Dedifferentiated amniotic fluid mesenchymal stem cell (primary cell): ENCODE results near the gene PHF23.

Source experiments
- DNase-seq: peaks from one replicate; pipeline ENCODE4 v3.0.0-alpha.2; 2016; ENCODE audit errors: extremely low spot score

Gene PHF23

DNA sequence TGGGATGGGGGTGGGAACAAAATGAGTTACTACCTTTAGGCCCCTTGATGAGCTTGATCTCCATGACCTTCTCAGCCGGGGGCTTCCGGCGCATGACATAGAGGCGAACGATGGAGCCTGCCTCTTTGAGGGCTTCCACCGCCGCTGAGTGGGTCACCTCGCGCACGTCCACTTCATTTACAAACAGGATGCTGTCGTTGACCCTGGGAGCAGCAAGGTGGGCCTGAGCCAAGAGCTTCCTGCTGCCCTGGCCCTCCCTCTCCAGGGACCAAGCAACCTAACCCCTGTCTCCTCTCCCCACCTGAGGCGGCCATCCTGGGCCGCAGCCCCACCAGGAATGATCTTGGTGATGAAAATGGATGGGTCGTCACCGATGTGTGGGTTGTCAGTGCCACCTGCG, 35.9 kb downstream of the PHF23 start:
- no peak for DNase-seq

- DNase-seq: no peak
Observed at GRCh38 chr17:7196651-7197401, 42.4 kb downstream of the PHF23 start.

- no peak for DNase-seq
Observed at GRCh38 chr17:7195971-7196370, 43.3 kb downstream of the PHF23 start.

- DNase-seq: no peak
Observed at GRCh38 chr17:7192271-7192937, 46.9 kb downstream of the PHF23 start.

DNA sequence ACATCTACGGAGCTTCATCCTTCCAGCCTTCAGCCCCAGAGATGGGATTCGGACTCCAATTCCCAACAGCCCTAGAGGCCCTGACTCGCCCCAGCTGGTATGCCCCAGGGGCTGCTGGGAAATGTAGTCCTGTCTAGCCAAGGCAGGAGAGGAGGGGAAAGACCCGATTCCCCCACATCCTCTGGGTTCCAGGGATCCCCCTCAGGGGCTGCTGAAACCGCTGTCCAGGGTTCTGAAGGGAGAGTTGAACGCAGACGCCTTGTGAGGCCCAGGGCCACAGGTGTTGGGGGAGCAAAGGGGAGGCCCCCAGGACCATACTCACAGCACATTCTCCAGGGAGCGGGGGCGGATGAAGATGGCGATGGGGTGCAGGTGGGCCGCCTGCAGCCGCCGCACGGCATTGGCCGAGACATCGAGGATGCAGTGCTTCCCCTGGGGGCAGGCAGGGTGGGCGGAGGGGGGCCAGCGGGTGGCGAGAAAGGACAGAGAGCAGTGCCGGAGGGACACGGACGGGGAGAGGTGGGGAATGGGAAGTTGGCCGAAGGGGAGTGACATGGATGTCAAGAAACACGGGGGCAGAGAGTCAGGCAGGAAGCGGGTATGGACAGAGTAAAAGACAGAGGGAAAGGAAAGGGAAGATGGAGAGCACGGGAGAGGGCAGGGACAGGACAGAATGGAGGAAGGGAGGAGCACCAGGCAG, 47.5 kb downstream of the PHF23 start:
- no peak for DNase-seq

GRCh38 chr17:7191069-7191468, 48.2 kb downstream of the PHF23 start:
- no peak for DNase-seq

- no peak for DNase-seq
Observed at GRCh38 chr17:7190276-7190917, 48.9 kb downstream of the PHF23 start.

DNA sequence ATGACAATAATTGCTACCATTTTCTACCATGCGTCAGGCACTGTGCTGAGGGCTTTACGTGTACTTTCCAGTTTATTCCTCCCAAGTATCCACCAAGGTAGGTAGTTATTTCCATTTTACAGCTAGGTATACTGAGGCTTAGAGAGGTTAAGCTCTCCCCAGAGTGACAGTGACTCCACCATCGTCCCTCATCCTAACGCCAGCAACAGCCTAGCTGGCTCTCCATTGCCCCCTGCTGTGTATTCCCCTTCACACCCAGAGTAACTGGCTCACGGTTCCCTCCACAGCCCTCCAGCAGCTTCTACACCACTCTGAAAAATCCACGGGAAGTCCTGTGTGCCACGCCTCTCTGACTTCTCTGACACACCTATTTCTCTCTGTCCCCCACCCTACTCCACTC, 53.0 kb downstream of the PHF23 start:
- no peak for DNase-seq
